HEK293 (cell line): ENCODE measurements around the gene PSMD8.

Source experiments
- CTCF ChIA-PET: fragments of 350-600 bp; formaldehyde crosslinking; extraction: SDS; loops from one replicate; lab custom pipeline; 2021; ENCODE audit warnings: antibody characterized with exemption; lab: Yijun Ruan, JAX
- POLR2A ChIA-PET: fragments of 300-600 bp; formaldehyde crosslinking; extraction: SDS; loops from one replicate; lab custom pipeline; 2020; ENCODE audit warnings: antibody characterized with exemption, inconsistent platforms; lab: Yijun Ruan, JAX
- H3K27ac ChIP-seq: fragments of 200-500 bp; sonication (Bioruptor generic); 2 replicates; pipeline ENCODE4 v1.5.1; 2014; ENCODE audit warnings: low read depth, low read length, control low read depth, inconsistent platforms; ENCODE audit errors: extremely low read depth
- H3K36me3 ChIP-seq, 2 experiments: fragments of 200-500 bp in 1 of 2; sonication (Bioruptor generic) in 1 of 2; 1 replicate in 1 of 2; 2 replicates in 1 of 2; pipeline ENCODE4 v1.5.1; 2014 to 2017; ENCODE audit warnings: inconsistent platforms in 2 of 2, low read length in 2 of 2; ENCODE audit not compliant: control insufficient read depth in 2 of 2, insufficient read depth in 1 of 2
- H3K4me1 ChIP-seq: fragments of 200-500 bp; sonication (Bioruptor generic); 2 replicates; pipeline ENCODE4 v1.5.1; 2014; ENCODE audit warnings: mild to moderate bottlenecking, low read length, inconsistent platforms; ENCODE audit not compliant: control insufficient read depth, insufficient read depth
- H3K4me3 ChIP-seq: 2 replicates; pipeline ENCODE4 v1.5.1; 2011; ENCODE audit warnings: low read depth, mild to moderate bottlenecking, control low read depth, low read length, moderate library complexity
- H3K9me3 ChIP-seq: fragments of 200-500 bp; sonication (Bioruptor generic); 2 replicates; pipeline ENCODE4 v1.5.1; 2014; ENCODE audit warnings: low read depth, low read length, inconsistent platforms; ENCODE audit not compliant: control insufficient read depth, insufficient read depth
- BCL11B ChIP-seq: fragments of 450-650 bp; formaldehyde crosslinking; IDR thresholded peaks from 2 replicates; pipeline ENCODE4 v1.5.1; 2016; ENCODE audit warnings: low read depth, missing biosample characterization, missing genetic modification characterization
- IKZF3 ChIP-seq: fragments of 450-650 bp; IDR thresholded peaks from 2 replicates; pipeline ENCODE4 v1.5.0; 2018; ENCODE audit warnings: missing biosample characterization, mild to moderate bottlenecking, missing genetic modification characterization, moderate library complexity
- KLF16 ChIP-seq: fragments of 450-650 bp; formaldehyde crosslinking; IDR thresholded peaks from 2 replicates; pipeline ENCODE4 v1.5.1; 2017; ENCODE audit warnings: missing biosample characterization, missing genetic modification characterization
- SALL2 ChIP-seq: fragments of 450-650 bp; formaldehyde crosslinking; IDR thresholded peaks from 2 replicates; pipeline ENCODE4 v1.5.0; 2017; ENCODE audit warnings: missing biosample characterization, mild to moderate bottlenecking, missing genetic modification characterization, borderline replicate concordance
- TCF7L2 ChIP-seq: IDR thresholded peaks from 2 replicates; pipeline ENCODE4 v1.6.1; 2011; ENCODE audit warnings: low read depth, mild to moderate bottlenecking, inconsistent platforms, low read length, moderate library complexity, borderline replicate concordance
- ZBTB1 ChIP-seq: fragments of 450-650 bp; formaldehyde crosslinking; IDR thresholded peaks from 2 replicates; pipeline ENCODE4 v1.5.1; 2016; ENCODE audit warnings: missing biosample characterization, missing genetic modification characterization
- ZBTB21 ChIP-seq: fragments of 450-650 bp; formaldehyde crosslinking; IDR thresholded peaks from 2 replicates; pipeline ENCODE4 v1.5.1; 2017; ENCODE audit warnings: missing biosample characterization, missing genetic modification characterization
- ZBTB7A ChIP-seq: fragments of 450-650 bp; formaldehyde crosslinking; IDR thresholded peaks from 2 replicates; pipeline ENCODE4 v1.5.1; 2016; ENCODE audit warnings: low read depth, missing biosample characterization, missing genetic modification characterization
- ZEB2 ChIP-seq: fragments of 450-650 bp; formaldehyde crosslinking; IDR thresholded peaks from 2 replicates; pipeline ENCODE4 v1.5.1; 2016; ENCODE audit warnings: missing biosample characterization, missing genetic modification characterization
- ZFP37 ChIP-seq: fragments of 450-650 bp; formaldehyde crosslinking; IDR thresholded peaks from 2 replicates; pipeline ENCODE4 v1.5.1; 2016; ENCODE audit warnings: missing biosample characterization, missing genetic modification characterization
- ZFP41 ChIP-seq: fragments of 450-650 bp; formaldehyde crosslinking; IDR thresholded peaks from 2 replicates; pipeline ENCODE4 v1.5.1; 2016; ENCODE audit warnings: missing biosample characterization, missing genetic modification characterization, borderline replicate concordance
- ZNF18 ChIP-seq: fragments of 450-650 bp; formaldehyde crosslinking; IDR thresholded peaks from 2 replicates; pipeline ENCODE4 v1.5.1; 2016; ENCODE audit warnings: missing biosample characterization, missing genetic modification characterization
- ZNF19 ChIP-seq: fragments of 450-650 bp; formaldehyde crosslinking; IDR thresholded peaks from 2 replicates; pipeline ENCODE4; 2016; ENCODE audit warnings: missing biosample characterization, missing genetic modification characterization, low read depth
- ZNF426 ChIP-seq: fragments of 450-650 bp; formaldehyde crosslinking; IDR thresholded peaks from 2 replicates; pipeline ENCODE4 v1.5.1; 2017; ENCODE audit warnings: missing biosample characterization, missing genetic modification characterization, mild to moderate bottlenecking, inconsistent platforms, moderate library complexity
- ZNF521 ChIP-seq: fragments of 450-650 bp; formaldehyde crosslinking; IDR thresholded peaks from 2 replicates; pipeline ENCODE4 v1.5.1; 2017; ENCODE audit warnings: missing biosample characterization, mild to moderate bottlenecking, missing genetic modification characterization
- ZNF548 ChIP-seq: fragments of 450-650 bp; formaldehyde crosslinking; IDR thresholded peaks from 2 replicates; pipeline ENCODE4 v1.5.1; 2016; ENCODE audit warnings: missing biosample characterization, missing genetic modification characterization
- ZNF560 ChIP-seq: fragments of 450-650 bp; formaldehyde crosslinking; IDR thresholded peaks from 2 replicates; pipeline ENCODE4 v1.5.1; 2017; ENCODE audit warnings: missing biosample characterization, missing genetic modification characterization, borderline replicate concordance
- ZNF654 ChIP-seq: fragments of 450-650 bp; formaldehyde crosslinking; IDR thresholded peaks from 2 replicates; pipeline ENCODE4 v1.5.1; 2016; ENCODE audit warnings: low read depth, missing biosample characterization, missing genetic modification characterization
- ZNF664 ChIP-seq: fragments of 450-650 bp; formaldehyde crosslinking; IDR thresholded peaks from 2 replicates; pipeline ENCODE4 v1.5.1; 2016; ENCODE audit warnings: missing biosample characterization, missing genetic modification characterization
- ZNF701 ChIP-seq: fragments of 450-650 bp; formaldehyde crosslinking; IDR thresholded peaks from 2 replicates; pipeline ENCODE4 v1.5.1; 2016; ENCODE audit warnings: missing biosample characterization, missing genetic modification characterization
- ZNF747 ChIP-seq: fragments of 450-650 bp; formaldehyde crosslinking; IDR thresholded peaks from 2 replicates; pipeline ENCODE4 v1.5.1; 2016; ENCODE audit warnings: missing biosample characterization, missing genetic modification characterization
- TF ChIP-seq, protein P1 (sequence below): fragments of 450-650 bp; formaldehyde crosslinking; IDR thresholded peaks from 2 replicates; pipeline ENCODE4 v1.5.1; 2016; ENCODE audit warnings: missing biosample characterization, missing genetic modification characterization
- TF ChIP-seq, protein P2 (sequence below): fragments of 450-650 bp; formaldehyde crosslinking; IDR thresholded peaks from 2 replicates; pipeline ENCODE4 v1.5.1; 2017; ENCODE audit warnings: missing biosample characterization, missing genetic modification characterization
- TF ChIP-seq, protein P3 (sequence below): fragments of 450-650 bp; formaldehyde crosslinking; IDR thresholded peaks from 2 replicates; pipeline ENCODE4; 2016; ENCODE audit warnings: missing biosample characterization, missing genetic modification characterization

PSMD8 gene

GRCh38 chr19:38417146-38417543, 42.8 kb downstream of the PSMD8 start:
- CTCF ChIA-PET = interaction anchor here (0.6 to 3.4 kb wide), 3 partner anchors 14 to 107 kb away, joined by 3 to 32 read pairs (median 3); partner anchors contain the start of gene FAM98C
- POLR2A ChIA-PET = interaction anchor here (0.6 to 0.7 kb wide), 2 partner anchors 15 to 415 kb away, joined by 3 to 4 read pairs; partner anchors contain the start of gene FAM98C
- H3K4me1 ChIP-seq = peaks cover 11% of the 10 kb centered on the region
- TF ChIP-seq ZNF560 (no peak), ZNF521 (tag by site-specific recombination) (no peak), SALL2 (tag by site-specific recombination) (0 out of 2 replicates have a peak, but pooled peaks have one; percentile 43), ZBTB7A (tag by site-specific recombination) (no peak), ZEB2 (tag by site-specific recombination) (0 out of 2 replicates have a peak, but pooled peaks have one; percentile 14), ZNF747 (0 out of 2 replicates have a peak, but pooled peaks have one; percentile 54), ZFP41 (tag by site-specific recombination) (0 out of 2 replicates have a peak, but pooled peaks have one; percentile 26), KLF16 (tag by site-specific recombination) (no peak), ZNF701 (tag by site-specific recombination) (no peak)
- TF ChIP-seq, protein P1, sequence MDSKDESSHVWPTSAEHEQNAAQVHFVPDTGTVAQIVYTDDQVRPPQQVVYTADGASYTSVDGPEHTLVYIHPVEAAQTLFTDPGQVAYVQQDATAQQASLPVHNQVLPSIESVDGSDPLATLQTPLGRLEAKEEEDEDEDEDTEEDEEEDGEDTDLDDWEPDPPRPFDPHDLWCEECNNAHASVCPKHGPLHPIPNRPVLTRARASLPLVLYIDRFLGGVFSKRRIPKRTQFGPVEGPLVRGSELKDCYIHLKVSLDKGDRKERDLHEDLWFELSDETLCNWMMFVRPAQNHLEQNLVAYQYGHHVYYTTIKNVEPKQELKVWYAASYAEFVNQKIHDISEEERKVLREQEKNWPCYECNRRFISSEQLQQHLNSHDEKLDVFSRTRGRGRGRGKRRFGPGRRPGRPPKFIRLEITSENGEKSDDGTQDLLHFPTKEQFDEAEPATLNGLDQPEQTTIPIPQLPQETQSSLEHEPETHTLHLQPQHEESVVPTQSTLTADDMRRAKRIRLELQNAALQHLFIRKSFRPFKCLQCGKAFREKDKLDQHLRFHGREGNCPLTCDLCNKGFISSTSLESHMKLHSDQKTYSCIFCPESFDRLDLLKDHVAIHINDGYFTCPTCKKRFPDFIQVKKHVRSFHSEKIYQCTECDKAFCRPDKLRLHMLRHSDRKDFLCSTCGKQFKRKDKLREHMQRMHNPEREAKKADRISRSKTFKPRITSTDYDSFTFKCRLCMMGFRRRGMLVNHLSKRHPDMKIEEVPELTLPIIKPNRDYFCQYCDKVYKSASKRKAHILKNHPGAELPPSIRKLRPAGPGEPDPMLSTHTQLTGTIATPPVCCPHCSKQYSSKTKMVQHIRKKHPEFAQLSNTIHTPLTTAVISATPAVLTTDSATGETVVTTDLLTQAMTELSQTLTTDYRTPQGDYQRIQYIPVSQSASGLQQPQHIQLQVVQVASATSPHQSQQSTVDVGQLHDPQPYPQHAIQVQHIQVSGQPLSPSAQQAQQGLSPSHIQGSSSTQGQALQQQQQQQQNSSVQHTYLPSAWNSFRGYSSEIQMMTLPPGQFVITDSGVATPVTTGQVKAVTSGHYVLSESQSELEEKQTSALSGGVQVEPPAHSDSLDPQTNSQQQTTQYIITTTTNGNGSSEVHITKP (tag by site-specific recombination) = peak; percentile 53
- no peaks in the 10 kb centered on the region for H3K36me3 ChIP-seq
- no peak overlapping the region for H3K27ac ChIP-seq
- H3K9me3 ChIP-seq = no peaks in the 10 kb centered on the region
- H3K4me3 ChIP-seq = no peak overlapping the region

GRCh38 chr19:38417544-38418506, 43.5 kb downstream of the PSMD8 start:
- H3K4me3 ChIP-seq = peak overlapping the region; percentile 21
- H3K36me3 ChIP-seq = no peaks in the 10 kb centered on the region
- POLR2A ChIA-PET = interaction anchor here (0.6 to 0.7 kb wide), 2 partner anchors 15 to 414 kb away, joined by 3 to 4 read pairs; partner anchors contain the start of gene FAM98C
- CTCF ChIA-PET = interaction anchor here (0.8 to 3.4 kb wide), 4 partner anchors 14 to 216 kb away, joined by 3 to 32 read pairs (median 4); partner anchors contain the start of gene FAM98C
- H3K27ac ChIP-seq = no peak overlapping the region; the same call in 1 of the 2 replicates
- no peaks in the 10 kb centered on the region for H3K9me3 ChIP-seq
- peaks cover 11% of the 10 kb centered on the region for H3K4me1 ChIP-seq
- TF ChIP-seq ZBTB21 (tag by site-specific recombination) (peak; percentile 89), ZNF664 (tag by site-specific recombination) (no peak), ZNF18 (tag by site-specific recombination) (no peak), ZNF548 (tag by site-specific recombination) (no peak), BCL11B (no peak), ZBTB1 (tag by site-specific recombination) (no peak), TCF7L2 (no peak), ZNF19 (tag by site-specific recombination) (no peak), ZNF426 (tag by site-specific recombination) (no peak), IKZF3 (tag by site-specific recombination) (peak; percentile 67), ZNF654 (tag by site-specific recombination) (no peak), ZFP37 (tag by site-specific recombination) (no peak; the same call in 1 of the 2 replicates)
- TF ChIP-seq, protein P2, sequence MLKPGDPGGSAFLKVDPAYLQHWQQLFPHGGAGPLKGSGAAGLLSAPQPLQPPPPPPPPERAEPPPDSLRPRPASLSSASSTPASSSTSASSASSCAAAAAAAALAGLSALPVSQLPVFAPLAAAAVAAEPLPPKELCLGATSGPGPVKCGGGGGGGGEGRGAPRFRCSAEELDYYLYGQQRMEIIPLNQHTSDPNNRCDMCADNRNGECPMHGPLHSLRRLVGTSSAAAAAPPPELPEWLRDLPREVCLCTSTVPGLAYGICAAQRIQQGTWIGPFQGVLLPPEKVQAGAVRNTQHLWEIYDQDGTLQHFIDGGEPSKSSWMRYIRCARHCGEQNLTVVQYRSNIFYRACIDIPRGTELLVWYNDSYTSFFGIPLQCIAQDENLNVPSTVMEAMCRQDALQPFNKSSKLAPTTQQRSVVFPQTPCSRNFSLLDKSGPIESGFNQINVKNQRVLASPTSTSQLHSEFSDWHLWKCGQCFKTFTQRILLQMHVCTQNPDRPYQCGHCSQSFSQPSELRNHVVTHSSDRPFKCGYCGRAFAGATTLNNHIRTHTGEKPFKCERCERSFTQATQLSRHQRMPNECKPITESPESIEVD (tag by site-specific recombination) = no peak
- TF ChIP-seq, protein P3, sequence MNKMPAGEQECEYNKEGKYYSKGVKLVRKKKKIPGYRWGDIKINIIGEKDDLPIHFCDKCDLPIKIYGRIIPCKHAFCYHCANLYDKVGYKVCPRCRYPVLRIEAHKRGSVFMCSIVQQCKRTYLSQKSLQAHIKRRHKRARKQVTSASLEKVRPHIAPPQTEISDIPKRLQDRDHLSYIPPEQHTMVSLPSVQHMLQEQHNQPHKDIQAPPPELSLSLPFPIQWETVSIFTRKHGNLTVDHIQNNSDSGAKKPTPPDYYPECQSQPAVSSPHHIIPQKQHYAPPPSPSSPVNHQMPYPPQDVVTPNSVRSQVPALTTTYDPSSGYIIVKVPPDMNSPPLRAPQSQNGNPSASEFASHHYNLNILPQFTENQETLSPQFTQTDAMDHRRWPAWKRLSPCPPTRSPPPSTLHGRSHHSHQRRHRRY (tag by site-specific recombination) = no peak
